CD14-positive monocyte (primary cell): ENCODE measurements around the gene AGFG1. TPM values are rescaled to one million over a fixed set of nuclear protein-coding genes. Genes with fewer than 3 reads are reported as not detected.
A peak's percentile ranks its signal among the peaks of the same experiment; 100 is the strongest.

Experiments used
- DNase-seq, 3 donors: peaks; one replicate each; pipeline ENCODE4 v3.0.0-alpha.2; 2011 to 2022
- H2AFZ ChIP-seq: 2 replicates; pipeline ENCODE4 v1.6.0; 2012; ENCODE audit warnings: mild to moderate bottlenecking, low read depth, low read length, inconsistent platforms; ENCODE audit not compliant: insufficient read depth, poor library complexity, severe bottlenecking
- H3K27ac ChIP-seq, 2 donors: 1 replicate in 1 of 2; 2 replicates in 1 of 2; pipeline ENCODE4 v1.5.1; 2012 to 2013; ENCODE audit warnings: low read length in 2 of 2, control low read depth in 1 of 2, inconsistent platforms in 1 of 2, low read depth in 1 of 2, mild to moderate bottlenecking in 1 of 2
- H3K27me3 ChIP-seq, 2 donors: one replicate each; pipeline versions ENCODE4 v1.6.0 to v1.6.1; 2011 to 2013; ENCODE audit warnings: low read length in 2 of 2; ENCODE audit not compliant: control insufficient read depth in 2 of 2, insufficient read depth in 2 of 2
- H3K36me3 ChIP-seq, 2 donors: replicated peaks in 1 of 2; 1 replicate in 1 of 2; 2 replicates in 1 of 2; pipeline versions ENCODE4 v1.5.1 to v1.6.1; 2012 to 2013; ENCODE audit warnings: low read length in 2 of 2, control low read depth in 1 of 2, inconsistent platforms in 1 of 2, mild to moderate bottlenecking in 1 of 2; ENCODE audit not compliant: insufficient read depth in 2 of 2, control insufficient read depth in 1 of 2
- H3K4me1 ChIP-seq, 2 donors: 1 replicate in 1 of 2; 2 replicates in 1 of 2; pipeline versions ENCODE4 v1.5.1 to v1.6.1; 2012 to 2013; ENCODE audit warnings: low read length in 2 of 2, control low read depth in 1 of 2, inconsistent platforms in 1 of 2, mild to moderate bottlenecking in 1 of 2, moderate library complexity in 1 of 2; ENCODE audit not compliant: insufficient read depth in 2 of 2, control insufficient read depth in 1 of 2
- H3K4me2 ChIP-seq: replicated peaks from 2 replicates; pipeline ENCODE3; 2012; ENCODE audit warnings: low read length, moderate library complexity, mild to moderate bottlenecking; ENCODE audit not compliant: poor library complexity, severe bottlenecking; ENCODE audit errors: extremely low read depth
- H3K4me3 ChIP-seq, 3 experiments: fragments of 200-600 bp in 1 of 3; sonication (generic) in 1 of 3; replicated peaks in 1 of 3; 1 replicate in 2 of 3; 2 replicates in 1 of 3; pipeline ENCODE4 v1.5.1; 2011 to 2013; ENCODE audit warnings: low read length in 3 of 3, mild to moderate bottlenecking in 3 of 3, control low read depth in 2 of 3, low read depth in 2 of 3, inconsistent platforms in 1 of 3, moderate library complexity in 1 of 3
- H3K79me2 ChIP-seq: 2 replicates; pipeline ENCODE4 v1.6.0; 2012; ENCODE audit warnings: mild to moderate bottlenecking, control low read depth, inconsistent platforms, low read length, moderate library complexity; ENCODE audit not compliant: insufficient read depth
- H3K9ac ChIP-seq: 2 replicates; pipeline ENCODE4 v1.6.0; 2017; ENCODE audit warnings: low read length, mild to moderate bottlenecking; ENCODE audit not compliant: insufficient read depth, poor library complexity, severe bottlenecking
- H3K9me3 ChIP-seq, 2 donors: replicated peaks in 1 of 2; 1 replicate in 1 of 2; 2 replicates in 1 of 2; pipeline versions ENCODE4 v1.5.1 to v1.6.1; 2012 to 2013; ENCODE audit warnings: low read length in 2 of 2, control low read depth in 1 of 2; ENCODE audit not compliant: control insufficient read depth in 1 of 2, insufficient read depth in 1 of 2
- H4K20me1 ChIP-seq: 2 replicates; pipeline ENCODE4 v1.6.0; 2012; ENCODE audit warnings: mild to moderate bottlenecking, low read length, control low read depth, moderate library complexity; ENCODE audit not compliant: insufficient read depth
- H3K27ac Mint-ChIP-seq, 7 donors: one replicate each; pipeline ENCODE4 v1.8.0; 2020; ENCODE audit warnings: mild to moderate bottlenecking in 7 of 7, mixed read lengths in 7 of 7, moderate library complexity in 6 of 7, inconsistent platforms in 2 of 7
- H3K27me3 Mint-ChIP-seq, 3 donors: one replicate each; pipeline ENCODE4 v1.8.0; 2021 to 2022; ENCODE audit warnings: low read depth in 3 of 3, mild to moderate bottlenecking in 3 of 3, mixed read lengths in 3 of 3, moderate library complexity in 3 of 3, inconsistent platforms in 1 of 3
- H3K36me3 Mint-ChIP-seq, 2 donors: one replicate each; pipeline ENCODE4 v1.8.0; 2020; ENCODE audit warnings: mixed read lengths in 2 of 2, inconsistent platforms in 1 of 2, mild to moderate bottlenecking in 1 of 2
- H3K4me1 Mint-ChIP-seq: one replicate; pipeline ENCODE4 v1.8.0; 2020; ENCODE audit warnings: mild to moderate bottlenecking, mixed read lengths
- H3K4me3 Mint-ChIP-seq, 2 donors: one replicate each; pipeline ENCODE4 v1.8.0; 2020; ENCODE audit warnings: mild to moderate bottlenecking in 2 of 2, mixed read lengths in 2 of 2, moderate library complexity in 1 of 2
- H3K9me3 Mint-ChIP-seq, 7 donors: one replicate each; pipeline ENCODE4 v1.8.0; 2020 to 2022; ENCODE audit warnings: mixed read lengths in 7 of 7, mild to moderate bottlenecking in 6 of 7, moderate library complexity in 6 of 7, inconsistent platforms in 2 of 7
- CTCF ChIP-seq: fragments of 200-600 bp; IDR thresholded peaks from one replicate; pipeline ENCODE4 v1.8.0; 2022; ENCODE audit warnings: antibody characterized with exemption, mild to moderate bottlenecking
- WGBS: methylation state at CpG from one replicate; pipeline ENCODE4 v1.1.5; 2013; ENCODE audit warnings: missing lambda C conversion rate; ENCODE audit not compliant: insufficient coverage; 5-methylcytosine and 5-hydroxymethylcytosine counted together
- intact Hi-C, 2 donors: fragments of 100-400 bp; cut with micrococcal nuclease; formaldehyde crosslinking; loops; one replicate each; pipeline versions ENCODE4 v1.15.0 to v1.15.1; 2023
- polyA plus RNA-seq, 3 donors: library from polyadenylated mRNA; depleted of rRNA in 1 of 3; unstranded in 2 of 3; stranded (reverse) in 1 of 3; fragments of 300-500 nt in 2 of 3; fragments of >200 nt in 1 of 3; fragmentation: Illumina TruSeq in 2 of 3; gene quantifications; 1 replicate in 2 of 3; 2 replicates in 1 of 3; pipeline ENCODE4 v1.2.3, GENCODE V29; 2012 to 2021

Gene AGFG1
- polyA plus RNA-seq, 3 donors: 17.3 to 76.1 (median 56.9) TPM

GRCh38 chr2:227511239-227511930, 39.4 kb downstream of the AGFG1 start:
- Mint-ChIP-seq H3K4me3 (no peak overlapping the region), H3K9me3 (no peaks in the 10 kb centered on the region), H3K27ac (peak overlapping the region in 3 of 7 donors; percentile 1 to 54 (median 50)), H3K27me3 (peaks cover 0 to 1% (median 0%) of the 10 kb centered on the region in 3 donors), H3K4me1 (peaks cover 76% of the 10 kb centered on the region), H3K36me3 (peaks cover 20 to 27% of the 10 kb centered on the region in 2 donors)
- H3K27ac ChIP-seq: peak overlapping the region in 1 of 2 donors; percentile 65
- intact Hi-C loops: no loop called here
- peaks cover 0 to 8% of the 10 kb centered on the region in 2 donors for H3K36me3 ChIP-seq
- H4K20me1 ChIP-seq: peaks cover 100% of the 10 kb centered on the region
- WGBS: 94% methylated on average over 2 of the region's 4 CpGs
- no peak overlapping the region for H3K4me3 ChIP-seq
- H3K9me3 ChIP-seq: no peaks in the 10 kb centered on the region
- TF ChIP-seq CTCF: no peak
- H3K27me3 ChIP-seq: no peaks in the 10 kb centered on the region
- peaks cover 100% of the 10 kb centered on the region for H3K79me2 ChIP-seq
- H3K4me1 ChIP-seq: peaks cover 23 to 31% of the 10 kb centered on the region in 2 donors
- DNase-seq: no peak
- H2AFZ ChIP-seq: no peak overlapping the region
- H3K4me2 ChIP-seq: no peak overlapping the region
- H3K9ac ChIP-seq: no peak overlapping the region

- H3K27ac ChIP-seq: peak overlapping the region in 1 of 2 donors; percentile 65
Observed at GRCh38 chr2:227511955-227512354, 40.0 kb downstream of the AGFG1 start.

More at GRCh38 chr2:227511955-227512354, 40.0 kb downstream of the AGFG1 start:
- H3K4me1 Mint-ChIP-seq: peaks cover 77% of the 10 kb centered on the region
- no peak overlapping the region for H3K4me3 ChIP-seq
- no peaks in the 10 kb centered on the region for H3K27me3 ChIP-seq
- peak overlapping the region in 3 of 7 donors; percentile 1 to 54 (median 18) for H3K27ac Mint-ChIP-seq
- no peak overlapping the region for H2AFZ ChIP-seq
- no peaks in the 10 kb centered on the region for H3K9me3 Mint-ChIP-seq
- H3K36me3 Mint-ChIP-seq: peaks cover 20 to 23% of the 10 kb centered on the region in 2 donors
- intact Hi-C loops: no loop called here
- peaks cover 29 to 37% of the 10 kb centered on the region in 2 donors for H3K4me1 ChIP-seq
- H3K4me3 Mint-ChIP-seq: no peak overlapping the region
- no CpG with 5 or more reads among the region's 3 CpGs for WGBS
- no peak for TF ChIP-seq CTCF
- H3K4me2 ChIP-seq: no peak overlapping the region
- no peak overlapping the region for H3K9ac ChIP-seq
- H3K27me3 Mint-ChIP-seq: peaks cover 0 to 1% (median 0%) of the 10 kb centered on the region in 3 donors
- H3K9me3 ChIP-seq: no peaks in the 10 kb centered on the region
- DNase-seq: no peak
- H4K20me1 ChIP-seq: peaks cover 100% of the 10 kb centered on the region
- H3K36me3 ChIP-seq: peaks cover 0 to 8% of the 10 kb centered on the region in 2 donors
- peaks cover 100% of the 10 kb centered on the region for H3K79me2 ChIP-seq
